Natural killer cell (primary cell): Measurements from ENCODE around the gene FHOD1. TPM values are rescaled to one million over a fixed set of nuclear protein-coding genes. Genes with fewer than 3 reads are reported as not detected.

Experiments used
- ATAC-seq, 3 donors: fragments of 150-1000 bp in 2 of 3; fragments of 200-7000 bp in 1 of 3; cut with Tn5 transposase; 1 replicate in 1 of 3; 2 replicates in 2 of 3; pipeline ENCODE4 v1.10.0; 2021; ENCODE audit warnings: mild to moderate bottlenecking in 2 of 3, moderate library complexity in 2 of 3
- DNase-seq, 2 donors: peaks; one replicate each; pipeline versions ENCODE4 v3.0.0 to v3.0.0-alpha.2; 2013 to 2021; ENCODE audit warnings: mixed read lengths in 1 of 2
- H3K27ac ChIP-seq: one replicate; pipeline ENCODE4 v1.5.1; 2013; ENCODE audit warnings: mild to moderate bottlenecking, low read length
- H3K27me3 ChIP-seq: one replicate; pipeline ENCODE4 v1.6.1; 2013; ENCODE audit warnings: low read length; ENCODE audit not compliant: control insufficient read depth, insufficient read depth
- H3K36me3 ChIP-seq: one replicate; pipeline ENCODE4 v1.6.1; 2013; ENCODE audit warnings: low read length; ENCODE audit not compliant: control insufficient read depth, insufficient read depth
- H3K4me1 ChIP-seq: one replicate; pipeline ENCODE4 v1.6.1; 2013; ENCODE audit warnings: low read length; ENCODE audit not compliant: control insufficient read depth, insufficient read depth
- H3K4me3 ChIP-seq: one replicate; pipeline ENCODE4 v1.5.1; 2013; ENCODE audit warnings: low read length
- H3K9me3 ChIP-seq: one replicate; pipeline ENCODE4 v1.6.1; 2013; ENCODE audit warnings: low read length; ENCODE audit not compliant: control insufficient read depth, insufficient read depth
- H3K27ac Mint-ChIP-seq, 2 donors: one replicate each; pipeline ENCODE4 v1.8.0; 2022; ENCODE audit warnings: mild to moderate bottlenecking in 2 of 2, mixed read lengths in 2 of 2, moderate library complexity in 1 of 2
- H3K27me3 Mint-ChIP-seq, 2 donors: one replicate each; pipeline ENCODE4 v1.8.0; 2022; ENCODE audit warnings: low read depth in 2 of 2, mixed read lengths in 2 of 2
- H3K36me3 Mint-ChIP-seq: one replicate; pipeline ENCODE4 v1.8.0; 2022; ENCODE audit warnings: mixed read lengths
- H3K4me1 Mint-ChIP-seq, 2 donors: one replicate each; pipeline ENCODE4 v1.8.0; 2022; ENCODE audit warnings: mixed read lengths in 2 of 2
- H3K4me3 Mint-ChIP-seq: one replicate; pipeline ENCODE4 v1.8.0; 2022; ENCODE audit warnings: mild to moderate bottlenecking, moderate library complexity, mixed read lengths
- H3K9me3 Mint-ChIP-seq, 2 donors: one replicate each; pipeline ENCODE4 v1.8.0; 2022; ENCODE audit warnings: mixed read lengths in 2 of 2
- CTCF ChIP-seq: fragments of 200-600 bp; IDR thresholded peaks from one replicate; pipeline ENCODE4 v1.8.0; 2022; ENCODE audit warnings: antibody characterized with exemption
- WGBS: methylation state at CpG from one replicate; pipeline ENCODE4 v1.1.7; 2013; ENCODE audit warnings: missing lambda C conversion rate; ENCODE audit not compliant: insufficient coverage; 5-methylcytosine and 5-hydroxymethylcytosine counted together
- intact Hi-C: fragments of 100-400 bp; cut with micrococcal nuclease; formaldehyde crosslinking; loops from one replicate; pipeline ENCODE4 v1.14.2; 2022
- total RNA-seq, 4 donors: library from RNA; stranded (reverse); fragments of 120-200 nt in 1 of 4; gene quantifications; one replicate each; pipeline versions ENCODE4 v1.2.3 to v1.2.4, GENCODE V29; 2013 to 2022

The FHOD1 gene
- total RNA-seq, 3 donors from 2014 or later (not counting 1 experiment from before 2014, with no cell fraction given): 79.3 to 96.8 (median 89.2) TPM

- H3K4me3 Mint-ChIP-seq: peak overlapping the region; percentile 73
- peaks cover 7% of the 10 kb centered on the region for H3K36me3 Mint-ChIP-seq
- intact Hi-C loops: no loop called here
- Histone ChIP-seq H3K27me3 (no peaks in the 10 kb centered on the region), H3K27ac (no peak overlapping the region), H3K9me3 (no peaks in the 10 kb centered on the region), H3K36me3 (peaks cover 2% of the 10 kb centered on the region), H3K4me1 (peaks cover 20% of the 10 kb centered on the region), H3K4me3 (peak overlapping the region; percentile 51)
- 72% methylated on average over 13 of the region's 13 CpGs for WGBS
- H3K9me3 Mint-ChIP-seq: no peaks in the 10 kb centered on the region
- DNase-seq (no peak), ATAC-seq (no peak)
- no peaks in the 10 kb centered on the region for H3K27me3 Mint-ChIP-seq
- no peak for TF ChIP-seq CTCF
- peaks cover 6 to 8% of the 10 kb centered on the region in 2 donors for H3K4me1 Mint-ChIP-seq
- H3K27ac Mint-ChIP-seq: peak overlapping the region in 1 of 2 donors; percentile 70
Observed at GRCh38 chr16:67277999-67278772, 30.9 kb upstream of the FHOD1 start.

GRCh38 chr16:67277294-67277998, 30.2 kb upstream of the FHOD1 start:
- Histone ChIP-seq H3K27ac (no peak overlapping the region), H3K9me3 (no peaks in the 10 kb centered on the region), H3K36me3 (peaks cover 2% of the 10 kb centered on the region), H3K4me3 (no peak overlapping the region), H3K4me1 (peaks cover 20% of the 10 kb centered on the region), H3K27me3 (no peaks in the 10 kb centered on the region)
- DNase-seq (no peak), ATAC-seq (no peak)
- 92% methylated on average over 4 of the region's 4 CpGs for WGBS
- no peak for TF ChIP-seq CTCF
- intact Hi-C loops: no loop called here
- H3K36me3 Mint-ChIP-seq: peaks cover 7% of the 10 kb centered on the region
- H3K4me1 Mint-ChIP-seq: peaks cover 6 to 8% of the 10 kb centered on the region in 2 donors
- H3K4me3 Mint-ChIP-seq: peak overlapping the region; percentile 47
- no peaks in the 10 kb centered on the region for H3K9me3 Mint-ChIP-seq
- no peaks in the 10 kb centered on the region for H3K27me3 Mint-ChIP-seq
- H3K27ac Mint-ChIP-seq: peak overlapping the region in 1 of 2 donors; percentile 70

- Histone ChIP-seq H3K36me3 (peaks cover 2% of the 10 kb centered on the region), H3K27me3 (no peaks in the 10 kb centered on the region), H3K4me3 (no peak overlapping the region), H3K9me3 (no peaks in the 10 kb centered on the region), H3K4me1 (peaks cover 19% of the 10 kb centered on the region), H3K27ac (no peak overlapping the region)
- Mint-ChIP-seq H3K9me3 (no peaks in the 10 kb centered on the region), H3K4me1 (peaks cover 6 to 8% of the 10 kb centered on the region in 2 donors), H3K4me3 (no peak overlapping the region), H3K27me3 (no peaks in the 10 kb centered on the region), H3K36me3 (peaks cover 7% of the 10 kb centered on the region), H3K27ac (no peak overlapping the region)
- intact Hi-C loops: no loop called here
- 100% methylated on average over 2 of the region's 2 CpGs for WGBS
- DNase-seq: no peak
- no peak for TF ChIP-seq CTCF
- no peak for ATAC-seq
Observed at GRCh38 chr16:67275321-67275720, 28.0 kb upstream of the FHOD1 start.
